HepG2 (cell line): Measurements from ENCODE around the gene ADM5. TPM values are rescaled to one million over a fixed set of nuclear protein-coding genes. Genes with fewer than 3 reads are reported as not detected.

Experiments used
- ATAC-seq: fragments of 200-7000 bp; cut with Tn5 transposase; 3 replicates; pipeline ENCODE4 v1.9.1; 2020; ENCODE audit warnings: mild to moderate bottlenecking, moderate library complexity
- BruUV-seq: library from RNA; stranded (reverse); fragments of 400-500 nt; replicated peaks from 2 replicates; lab custom pipeline; 2021; lab: Mats Ljungman, UMichigan
- CTCF ChIA-PET: fragments of 300-600 bp; formaldehyde crosslinking; extraction: SDS; loops from one replicate; lab custom pipeline; 2021; ENCODE audit warnings: low total read pairs, inconsistent platforms, low intra/inter-chr PET ratio; lab: Yijun Ruan, JAX
- POLR2A ChIA-PET: fragments of 350-600 bp; sonication (Branson Sonifier 250); formaldehyde crosslinking; loops from one replicate; lab custom pipeline; 2020; ENCODE audit warnings: antibody characterized with exemption, inconsistent platforms; lab: Yijun Ruan, JAX
- DNase-seq: peaks from one replicate; pipeline ENCODE4 v3.0.0-alpha.2; 2015; ENCODE audit warnings: low spot score
- FAIRE-seq: peaks from 3 replicates; lab custom pipeline; 2011; peaks lifted over from hg19 to GRCh38; lab: Jason Lieb, UNC
- H2AFZ ChIP-seq: one replicate; pipeline ENCODE4 v1.6.1; 2011; ENCODE audit warnings: low read length, inconsistent platforms
- H3K27ac ChIP-seq: fragments of 300-600 bp; 3 replicates; pipeline ENCODE4 v1.8.0; 2011; ENCODE audit warnings: mixed run types, mild to moderate bottlenecking, mixed read lengths, low read length, inconsistent platforms; ENCODE audit not compliant: insufficient read depth; ENCODE audit errors: extremely low read length
- H3K27me3 ChIP-seq, 2 experiments: fragments of 200-600 bp in 1 of 2; 2 replicates in 1 of 2; 3 replicates in 1 of 2; pipeline versions ENCODE4 v1.6.0 to v1.8.0; 2011; ENCODE audit warnings: low read length in 2 of 2, mild to moderate bottlenecking in 2 of 2, moderate library complexity in 2 of 2, inconsistent platforms in 1 of 2; ENCODE audit not compliant: insufficient read depth in 2 of 2, control insufficient read depth in 1 of 2
- H3K36me3 ChIP-seq, 2 experiments: fragments of 200-600 bp in 1 of 2; replicated peaks in 1 of 2; 2 replicates in 1 of 2; 3 replicates in 1 of 2; pipeline versions ENCODE4 v1.5.1 to v1.8.0; 2011; ENCODE audit warnings: low read length in 2 of 2, inconsistent platforms in 1 of 2; ENCODE audit not compliant: insufficient read depth in 2 of 2, control insufficient read depth in 1 of 2
- H3K4me1 ChIP-seq: 2 replicates; pipeline ENCODE4 v1.5.1; 2012; ENCODE audit warnings: low read length, inconsistent platforms; ENCODE audit not compliant: insufficient read depth
- H3K4me2 ChIP-seq: 2 replicates; pipeline ENCODE4 v1.6.0; 2011; ENCODE audit warnings: low read depth, low read length, inconsistent platforms
- H3K4me3 ChIP-seq, 3 experiments: fragments of 200-600 bp in 1 of 3; sonication (generic), shearing (Covaris generic) in 1 of 3; replicated peaks in 1 of 3; 2 replicates each; pipeline ENCODE4 v1.5.1; 2011 to 2016; ENCODE audit warnings: low read length in 3 of 3, inconsistent platforms in 2 of 3, low read depth in 2 of 3, mild to moderate bottlenecking in 2 of 3, control low read depth in 1 of 3, mixed read lengths in 1 of 3; ENCODE audit not compliant: insufficient read depth in 1 of 3
- H3K79me2 ChIP-seq: one replicate; pipeline ENCODE4 v1.6.1; 2011; ENCODE audit warnings: low read length, inconsistent platforms; ENCODE audit not compliant: insufficient read depth
- H3K9ac ChIP-seq: 2 replicates; pipeline ENCODE4 v1.6.0; 2011; ENCODE audit warnings: mild to moderate bottlenecking, low read depth, low read length, inconsistent platforms; ENCODE audit not compliant: insufficient read depth
- H3K9me3 ChIP-seq: 2 replicates; pipeline ENCODE4 v1.5.1; 2012; ENCODE audit warnings: mild to moderate bottlenecking, low read length
- H4K20me1 ChIP-seq: 2 replicates; pipeline ENCODE4 v1.6.0; 2011; ENCODE audit warnings: inconsistent platforms, mild to moderate bottlenecking, low read length, moderate library complexity; ENCODE audit not compliant: insufficient read depth
- DPF2 ChIP-seq: sonication (generic); formaldehyde crosslinking; IDR thresholded peaks from 2 replicates; pipeline ENCODE4 v1.4.0; 2020; ENCODE audit warnings: mild to moderate bottlenecking, low read depth, missing genetic modification reagents, borderline replicate concordance
- EED ChIP-seq: sonication (generic); formaldehyde crosslinking; IDR thresholded peaks from 2 replicates; pipeline ENCODE4 v1.5.0; 2020; ENCODE audit warnings: mild to moderate bottlenecking, missing genetic modification reagents
- GZF1 ChIP-seq: sonication (generic); formaldehyde crosslinking; IDR thresholded peaks from 2 replicates; pipeline ENCODE4 v1.5.1; 2020; ENCODE audit warnings: mild to moderate bottlenecking, missing genetic modification reagents
- KLF15 ChIP-seq: sonication (generic); formaldehyde crosslinking; IDR thresholded peaks from 2 replicates; pipeline ENCODE4 v1.8.1; 2023; ENCODE audit warnings: borderline replicate concordance, mild to moderate bottlenecking, inconsistent platforms, missing genetic modification reagents, mixed read lengths
- MIER3 ChIP-seq: IDR thresholded peaks from 2 replicates; pipeline ENCODE4 v1.6.1; 2016; ENCODE audit warnings: missing compliant biosample characterization, borderline replicate concordance
- NAIF1 ChIP-seq: sonication (generic); formaldehyde crosslinking; IDR thresholded peaks from 2 replicates; pipeline ENCODE4 v1.5.0; 2020; ENCODE audit warnings: mild to moderate bottlenecking, missing genetic modification reagents, borderline replicate concordance
- NCOA1 ChIP-seq: sonication (generic); formaldehyde crosslinking; IDR thresholded peaks from 2 replicates; pipeline ENCODE4 v1.9.0; 2021; ENCODE audit warnings: missing genetic modification reagents
- NFE2L2 ChIP-seq: fragments of 150-350 bp; IDR thresholded peaks from 2 replicates; pipeline ENCODE4 v1.6.1; 2014; ENCODE audit warnings: low read length
- NFIC ChIP-seq: IDR thresholded peaks from 2 replicates; pipeline ENCODE4 v1.6.1; 2012; ENCODE audit warnings: mild to moderate bottlenecking, low read length, inconsistent platforms
- RAD51 ChIP-seq: fragments of 450-650 bp; IDR thresholded peaks from 2 replicates; pipeline ENCODE4 v1.6.1; 2016; ENCODE audit warnings: borderline replicate concordance
- RELA ChIP-seq: sonication (generic); formaldehyde crosslinking; IDR thresholded peaks from 2 replicates; pipeline ENCODE4 v1.4.0; 2020; ENCODE audit warnings: missing genetic modification reagents
- SKI ChIP-seq: fragments of 450-650 bp; IDR thresholded peaks from one replicate; pipeline ENCODE4 v1.6.1; 2018; ENCODE audit warnings: mild to moderate bottlenecking; ENCODE audit not compliant: partially characterized antibody
- SP1 ChIP-seq, 2 experiments: fragments of 450-650 bp in 1 of 2; sonication (generic) in 1 of 2; formaldehyde crosslinking in 1 of 2; IDR thresholded peaks; 2 replicates each; pipeline versions ENCODE4 v1.4.0 to v1.6.1; 2016 to 2020; ENCODE audit warnings: missing genetic modification reagents in 1 of 2
- TBP ChIP-seq: sonication (generic); formaldehyde crosslinking; IDR thresholded peaks from 2 replicates; pipeline ENCODE4 v1.5.0; 2020; ENCODE audit warnings: missing genetic modification reagents
- ZC3H4 ChIP-seq: sonication (generic); formaldehyde crosslinking; IDR thresholded peaks from 2 replicates; pipeline ENCODE4 v1.4.0; 2020; ENCODE audit warnings: missing genetic modification reagents, borderline replicate concordance
- ZKSCAN1 ChIP-seq: fragments of 150-350 bp; IDR thresholded peaks from 2 replicates; pipeline ENCODE4 v1.6.1; 2014; ENCODE audit warnings: low read length
- ZNF17 ChIP-seq: sonication (generic); formaldehyde crosslinking; IDR thresholded peaks from 2 replicates; pipeline ENCODE4 v1.5.0; 2020; ENCODE audit warnings: mild to moderate bottlenecking, missing genetic modification reagents
- ZNF430 ChIP-seq: sonication (generic); formaldehyde crosslinking; IDR thresholded peaks from 2 replicates; pipeline ENCODE4 v1.9.0; 2021; ENCODE audit warnings: mild to moderate bottlenecking, missing genetic modification reagents
- ZNF7 ChIP-seq: IDR thresholded peaks from 2 replicates; pipeline ENCODE4 v1.6.1; 2016; ENCODE audit warnings: missing biosample characterization, missing genetic modification reagents
- ZNF720 ChIP-seq: sonication (generic); formaldehyde crosslinking; IDR thresholded peaks from 2 replicates; pipeline ENCODE4 v1.4.0; 2020; ENCODE audit warnings: missing genetic modification reagents
- ZSCAN29 ChIP-seq: sonication (generic); formaldehyde crosslinking; conservative IDR thresholded peaks from 2 replicates; pipeline ENCODE4 v1.4.0; 2020; ENCODE audit warnings: mild to moderate bottlenecking, missing genetic modification reagents
- WGBS: methylation state at CpG from one replicate; pipeline ENCODE4 v1.1.6; 2017; ENCODE audit warnings: low lambda C conversion rate; 5-methylcytosine and 5-hydroxymethylcytosine counted together
- in situ Hi-C: cut with HindIII; loops from 2 replicates; pipeline ENCODE4 v1.10.0; 2017; ENCODE audit warnings: low pct_unique_long_range_greater_than_20kb; ENCODE audit not compliant: extremely low pct_ligation_motif_present
- intact Hi-C: fragments of 100-400 bp; cut with micrococcal nuclease; formaldehyde crosslinking; loops from one replicate; pipeline ENCODE4 v1.10.0; 2022; ENCODE audit not compliant: unreplicated experiment
- polyA plus RNA-seq, 8 experiments: library from polyadenylated mRNA; depleted of rRNA in 3 of 8; stranded (reverse) in 7 of 8; unstranded in 1 of 8; fragments of >200 nt; fragmentation: Illumina TruSeq in 4 of 8; extraction: Trizol in 4 of 8; gene quantifications; 2 replicates each; pipeline versions ENCODE4 v1.2.1 to v1.2.3, GENCODE V29; 2011 to 2016; ENCODE audit warnings: low read depth in 4 of 8, missing spikeins in 1 of 8, mixed read lengths in 1 of 8; ENCODE audit not compliant: insufficient read depth in 1 of 8
- total RNA-seq, 5 experiments: library from RNA; depleted of rRNA; stranded (reverse); fragments of >200 nt; fragmentation: Illumina TruSeq; extraction: Trizol; gene quantifications; 2 replicates each; pipeline ENCODE4 v1.2.3, GENCODE V29; 2016; ENCODE audit warnings: low read depth in 1 of 5
- TF ChIP-seq, protein P1 (sequence below): sonication (generic); formaldehyde crosslinking; conservative IDR thresholded peaks from 2 replicates; pipeline ENCODE4 v1.8.1; 2023; ENCODE audit warnings: missing genetic modification reagents

ADM5 gene
- total and polyA plus RNA-seq, 2 of the 13 experiments (the other 11 are each of a cell fraction or from before 2014, with no cell fraction given), result 2.7 to 4.1 TPM

DNA sequence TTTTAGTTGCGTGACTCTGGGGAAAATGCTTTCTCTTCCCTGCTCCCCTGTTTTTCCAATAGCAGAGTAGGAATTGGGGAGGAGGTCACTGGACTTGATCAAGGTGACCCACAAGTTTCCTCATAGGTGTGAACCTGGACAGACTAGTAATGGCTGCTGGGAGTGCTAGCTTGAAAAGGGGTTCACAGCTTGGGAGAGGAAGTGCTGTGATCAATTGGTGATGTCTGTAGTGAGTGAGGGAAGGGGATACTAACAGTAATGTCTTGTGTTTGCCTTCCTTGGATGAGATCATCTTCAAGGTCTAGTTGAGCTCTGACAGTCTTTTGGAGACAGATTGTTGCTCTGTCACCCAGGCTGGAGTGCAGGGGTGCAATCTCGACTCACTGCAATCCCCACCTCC lies 21.9 kb upstream of the ADM5 start:
- TF ChIP-seq ZKSCAN1 (no peak), GZF1 (CRISPR knock-in tag) (no peak), ZNF17 (CRISPR knock-in tag) (no peak), SKI (no peak), RELA (CRISPR knock-in tag) (no peak), ZNF720 (CRISPR knock-in tag) (no peak), MIER3 (CRISPR knock-in tag) (no peak), EED (CRISPR knock-in tag) (no peak), ZSCAN29 (CRISPR knock-in tag) (no peak), RAD51 (no peak), NFE2L2 (no peak)
- H3K4me1 ChIP-seq, result peaks cover 40% of the 10 kb centered on the region
- H3K36me3 ChIP-seq, result peaks cover 6 to 15% of the 10 kb centered on the region in 2 experiments; a peak in 4 of 5 replicates
- peak overlapping the region; percentile 20 for H3K27ac ChIP-seq
- ChIA-PET CTCF (no interaction called here), POLR2A (interaction anchor here (1.1 to 5.7 kb wide), 2 partner anchors 9 to 26 kb away, joined by 6 to 92 read pairs; partner anchors contain the start of genes RRAS and SCAF1)
- in situ Hi-C loops, result no loop called here
- H2AFZ ChIP-seq, result no peak overlapping the region
- no peak overlapping the region; a peak in 1 of 6 replicates for H3K4me3 ChIP-seq
- intact Hi-C loops, result no loop called here
- DNase-seq (no peak), ATAC-seq (no peak), FAIRE-seq (no peak)
- no TSS peak for BruUV-seq
- peak overlapping the region; percentile 98 for H3K4me2 ChIP-seq
- H4K20me1 ChIP-seq, result peaks cover 5% of the 10 kb centered on the region; the same call in 1 of the 2 replicates
- H3K79me2 ChIP-seq, result peaks cover 30% of the 10 kb centered on the region
- H3K9ac ChIP-seq, result peak overlapping the region; percentile 90; the same call in 1 of the 2 replicates
- H3K27me3 ChIP-seq, result no peaks in the 10 kb centered on the region; a peak in 2 of 5 replicates
- H3K9me3 ChIP-seq, result no peaks in the 10 kb centered on the region
- WGBS, result 96% methylated on average over 2 of the region's 2 CpGs

DNA sequence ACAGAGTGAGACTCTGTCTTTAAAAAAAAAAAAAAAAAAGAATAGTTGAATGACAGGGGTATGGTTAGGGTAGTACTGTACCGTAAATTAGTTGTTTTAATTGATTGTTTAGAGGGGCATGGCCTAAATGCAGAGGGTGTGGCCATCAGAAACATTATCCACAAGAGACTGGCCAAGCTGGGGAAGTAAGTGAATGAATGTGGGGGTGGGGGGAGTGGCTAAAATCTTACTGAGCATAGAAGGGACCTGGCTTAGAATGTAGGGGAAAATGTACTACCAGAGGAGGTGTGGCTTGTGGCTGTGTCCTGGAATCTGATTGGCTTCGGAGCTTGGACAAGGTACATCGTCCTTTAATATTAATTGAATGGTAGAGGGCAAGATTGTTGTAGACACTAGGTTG lies 19.9 kb upstream of the ADM5 start:
- Histone ChIP-seq H2AFZ (no peak overlapping the region), H3K4me2 (no peak overlapping the region), H3K27me3 (no peaks in the 10 kb centered on the region; a peak in 2 of 5 replicates), H3K4me1 (peaks cover 28% of the 10 kb centered on the region), H3K79me2 (peaks cover 26% of the 10 kb centered on the region), H3K36me3 (peaks cover 1 to 6% of the 10 kb centered on the region in 2 experiments; a peak in 3 of 5 replicates), H4K20me1 (no peaks in the 10 kb centered on the region), H3K9me3 (no peaks in the 10 kb centered on the region), H3K4me3 (no peak overlapping the region), H3K27ac (no peak overlapping the region), H3K9ac (no peak overlapping the region)
- 100% methylated on average over 3 of the region's 3 CpGs for WGBS
- ChIA-PET POLR2A (no interaction called here), CTCF (no interaction called here)
- no peak for DNase-seq
- BruUV-seq, result no TSS peak
- FAIRE-seq, result no peak
- in situ Hi-C loops (no loop called here), intact Hi-C loops (no loop called here)
- ATAC-seq, result no peak
- TF ChIP-seq KLF15 (CRISPR knock-in tag) (no peak), ZC3H4 (CRISPR knock-in tag) (no peak), ZNF7 (CRISPR knock-in tag) (no peak), NCOA1 (no peak), NFIC (no peak), SP1 (IDR thresholded peaks at IDR 0.05) (no peak), SP1 (CRISPR knock-in tag; IDR thresholded peaks at IDR 0.05) (no peak), NAIF1 (CRISPR knock-in tag) (no peak), DPF2 (no peak), TBP (no peak), ZNF430 (no peak)
- TF ChIP-seq, protein P1, sequence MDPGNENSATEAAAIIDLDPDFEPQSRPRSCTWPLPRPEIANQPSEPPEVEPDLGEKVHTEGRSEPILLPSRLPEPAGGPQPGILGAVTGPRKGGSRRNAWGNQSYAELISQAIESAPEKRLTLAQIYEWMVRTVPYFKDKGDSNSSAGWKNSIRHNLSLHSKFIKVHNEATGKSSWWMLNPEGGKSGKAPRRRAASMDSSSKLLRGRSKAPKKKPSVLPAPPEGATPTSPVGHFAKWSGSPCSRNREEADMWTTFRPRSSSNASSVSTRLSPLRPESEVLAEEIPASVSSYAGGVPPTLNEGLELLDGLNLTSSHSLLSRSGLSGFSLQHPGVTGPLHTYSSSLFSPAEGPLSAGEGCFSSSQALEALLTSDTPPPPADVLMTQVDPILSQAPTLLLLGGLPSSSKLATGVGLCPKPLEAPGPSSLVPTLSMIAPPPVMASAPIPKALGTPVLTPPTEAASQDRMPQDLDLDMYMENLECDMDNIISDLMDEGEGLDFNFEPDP (CRISPR knock-in tag), result no peak
